Type B pancreatic cell (in vitro differentiated cells): ENCODE data around the gene INPP4A. TPM values are rescaled to one million over a fixed set of nuclear protein-coding genes. Genes with fewer than 3 reads are reported as not detected.

Experiments used
- DNase-seq: peaks from one replicate; pipeline ENCODE4 v3.0.0; 2021; ENCODE audit warnings: mixed read lengths; ENCODE audit not compliant: unreplicated experiment; ENCODE audit errors: extremely low spot score
- H3K27ac Mint-ChIP-seq: 2 replicates; pipeline ENCODE4 v1.8.0; 2021; ENCODE audit warnings: mild to moderate bottlenecking, mixed read lengths
- H3K27me3 Mint-ChIP-seq: 2 replicates; pipeline ENCODE4 v1.8.0; 2021; ENCODE audit warnings: mixed read lengths
- H3K36me3 Mint-ChIP-seq: 2 replicates; pipeline ENCODE4 v1.8.0; 2021; ENCODE audit warnings: mixed read lengths
- H3K4me1 Mint-ChIP-seq: one replicate; pipeline ENCODE4 v1.8.0; 2021; ENCODE audit warnings: mixed read lengths; ENCODE audit not compliant: unreplicated experiment
- H3K4me3 Mint-ChIP-seq: 2 replicates; pipeline ENCODE4 v1.8.0; 2021; ENCODE audit warnings: mild to moderate bottlenecking, mixed read lengths
- H3K9me3 Mint-ChIP-seq: 2 replicates; pipeline ENCODE4 v1.8.0; 2021; ENCODE audit warnings: mixed read lengths
- total RNA-seq: library from RNA; stranded (reverse); gene quantifications from 2 replicates; pipeline ENCODE4 v1.2.1, GENCODE V29; 2021; ENCODE audit warnings: low replicate concordance
- TF ChIP-seq, protein P1 (sequence below): fragments of 200-600 bp; sonication (generic); conservative IDR thresholded peaks from 2 replicates; pipeline ENCODE4 v1.5.0; 2021; ENCODE audit warnings: antibody characterized with exemption, mild to moderate bottlenecking

The INPP4A gene
- total RNA-seq, 1 donor from 2014 or later: 37.6 TPM

DNA sequence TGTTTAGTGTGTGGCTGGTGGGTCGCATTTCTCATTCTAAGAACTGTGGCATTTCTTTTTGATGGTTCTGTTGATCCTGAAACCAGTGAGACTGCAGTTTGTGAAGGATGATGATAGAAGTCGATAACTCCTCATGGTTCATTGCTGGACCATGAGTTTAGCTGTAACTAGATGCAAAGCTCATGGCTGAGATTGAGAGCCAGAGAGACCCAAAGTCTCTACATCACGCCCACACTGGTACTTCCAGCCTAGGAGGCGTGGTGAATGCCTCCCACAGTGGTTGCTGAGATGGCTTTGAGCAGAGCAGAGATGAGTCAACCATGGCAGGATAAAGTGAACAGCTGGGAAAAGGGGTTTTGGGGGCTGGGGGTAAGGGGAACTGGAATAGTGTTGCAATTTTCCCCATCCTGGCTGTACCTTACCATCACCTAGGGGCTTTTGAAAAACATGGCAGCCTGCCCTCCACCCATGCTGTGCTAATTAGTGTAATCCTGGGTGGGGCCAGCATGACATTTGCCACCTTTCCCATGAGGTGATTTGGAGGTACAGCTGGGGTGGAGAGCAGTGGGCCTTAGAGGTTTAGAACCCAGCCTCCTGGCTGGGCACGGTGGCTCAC is 24.1 kb downstream of the INPP4A start:
- no peak for DNase-seq
- Mint-ChIP-seq H3K27ac (no peak overlapping the region), H3K4me1 (peaks cover 26% of the 10 kb centered on the region), H3K36me3 (peaks cover 4% of the 10 kb centered on the region), H3K27me3 (no peaks in the 10 kb centered on the region), H3K4me3 (no peak overlapping the region), H3K9me3 (no peaks in the 10 kb centered on the region)
- TF ChIP-seq, protein P1, sequence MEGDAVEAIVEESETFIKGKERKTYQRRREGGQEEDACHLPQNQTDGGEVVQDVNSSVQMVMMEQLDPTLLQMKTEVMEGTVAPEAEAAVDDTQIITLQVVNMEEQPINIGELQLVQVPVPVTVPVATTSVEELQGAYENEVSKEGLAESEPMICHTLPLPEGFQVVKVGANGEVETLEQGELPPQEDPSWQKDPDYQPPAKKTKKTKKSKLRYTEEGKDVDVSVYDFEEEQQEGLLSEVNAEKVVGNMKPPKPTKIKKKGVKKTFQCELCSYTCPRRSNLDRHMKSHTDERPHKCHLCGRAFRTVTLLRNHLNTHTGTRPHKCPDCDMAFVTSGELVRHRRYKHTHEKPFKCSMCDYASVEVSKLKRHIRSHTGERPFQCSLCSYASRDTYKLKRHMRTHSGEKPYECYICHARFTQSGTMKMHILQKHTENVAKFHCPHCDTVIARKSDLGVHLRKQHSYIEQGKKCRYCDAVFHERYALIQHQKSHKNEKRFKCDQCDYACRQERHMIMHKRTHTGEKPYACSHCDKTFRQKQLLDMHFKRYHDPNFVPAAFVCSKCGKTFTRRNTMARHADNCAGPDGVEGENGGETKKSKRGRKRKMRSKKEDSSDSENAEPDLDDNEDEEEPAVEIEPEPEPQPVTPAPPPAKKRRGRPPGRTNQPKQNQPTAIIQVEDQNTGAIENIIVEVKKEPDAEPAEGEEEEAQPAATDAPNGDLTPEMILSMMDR: no peak

DNA sequence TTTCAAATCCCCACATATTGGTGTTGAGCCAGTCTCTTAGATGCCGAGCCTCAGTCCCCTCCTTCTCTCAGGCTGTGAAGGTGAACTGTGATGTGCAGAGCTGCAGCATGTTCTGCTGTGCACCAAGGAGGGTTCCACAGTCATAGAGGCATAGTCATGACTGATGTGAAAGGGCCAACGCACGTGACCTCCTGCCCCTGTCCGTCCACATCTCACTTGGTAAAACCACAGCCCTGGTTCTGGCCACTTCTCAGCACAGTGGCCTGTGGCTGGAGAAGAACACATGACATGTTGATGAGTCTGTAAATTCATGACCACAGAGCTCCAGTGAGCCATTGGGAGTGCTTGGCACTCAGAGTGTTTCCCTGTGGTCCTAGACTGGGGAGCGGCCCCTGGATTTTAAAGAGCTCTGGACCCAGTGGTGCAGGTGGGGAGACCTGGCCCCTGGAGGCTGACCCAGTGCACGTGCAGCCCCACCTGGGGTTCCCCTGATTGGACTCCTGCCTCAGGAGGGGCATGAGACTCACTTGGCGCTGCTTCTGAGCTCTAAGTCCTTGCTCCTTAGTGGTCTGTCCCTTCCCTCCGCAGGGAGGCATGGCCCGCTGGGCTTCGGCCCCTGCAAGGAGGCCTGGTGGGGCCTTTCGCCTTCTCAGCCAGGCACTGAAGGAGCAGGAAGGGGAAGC is 25.3 kb downstream of the INPP4A start:
- H3K4me3 Mint-ChIP-seq: no peak overlapping the region
- TF ChIP-seq, protein P1: no peak
- H3K36me3 Mint-ChIP-seq: peaks cover 4% of the 10 kb centered on the region
- no peak for DNase-seq
- H3K4me1 Mint-ChIP-seq: peaks cover 29% of the 10 kb centered on the region
- no peak overlapping the region for H3K27ac Mint-ChIP-seq
- H3K27me3 Mint-ChIP-seq: no peaks in the 10 kb centered on the region
- no peaks in the 10 kb centered on the region for H3K9me3 Mint-ChIP-seq

DNA sequence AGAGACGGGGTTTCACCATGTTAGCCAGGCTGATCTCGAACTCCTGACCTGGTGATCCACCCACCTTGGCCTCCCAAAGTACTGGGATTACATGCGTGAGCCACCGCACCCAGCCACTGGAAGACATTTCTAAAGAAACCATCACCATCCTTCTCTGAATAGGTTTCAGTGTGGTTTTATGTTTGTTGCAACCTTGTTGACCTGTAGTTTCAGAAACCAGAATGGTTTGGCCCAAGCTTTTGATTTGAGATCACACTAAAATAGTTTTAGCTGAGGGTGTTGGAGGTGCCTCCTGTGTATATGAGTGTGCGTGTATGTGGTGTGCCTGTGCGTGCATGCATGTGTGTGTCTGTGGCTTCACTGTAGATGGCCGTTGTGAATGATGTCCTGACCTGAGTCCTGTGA is 26.2 kb downstream of the INPP4A start:
- no peaks in the 10 kb centered on the region for H3K27me3 Mint-ChIP-seq
- DNase-seq: no peak
- H3K9me3 Mint-ChIP-seq: no peaks in the 10 kb centered on the region
- H3K27ac Mint-ChIP-seq: no peak overlapping the region
- H3K36me3 Mint-ChIP-seq: no peaks in the 10 kb centered on the region
- H3K4me1 Mint-ChIP-seq: peaks cover 28% of the 10 kb centered on the region
- TF ChIP-seq, protein P1: no peak
- no peak overlapping the region for H3K4me3 Mint-ChIP-seq

DNA sequence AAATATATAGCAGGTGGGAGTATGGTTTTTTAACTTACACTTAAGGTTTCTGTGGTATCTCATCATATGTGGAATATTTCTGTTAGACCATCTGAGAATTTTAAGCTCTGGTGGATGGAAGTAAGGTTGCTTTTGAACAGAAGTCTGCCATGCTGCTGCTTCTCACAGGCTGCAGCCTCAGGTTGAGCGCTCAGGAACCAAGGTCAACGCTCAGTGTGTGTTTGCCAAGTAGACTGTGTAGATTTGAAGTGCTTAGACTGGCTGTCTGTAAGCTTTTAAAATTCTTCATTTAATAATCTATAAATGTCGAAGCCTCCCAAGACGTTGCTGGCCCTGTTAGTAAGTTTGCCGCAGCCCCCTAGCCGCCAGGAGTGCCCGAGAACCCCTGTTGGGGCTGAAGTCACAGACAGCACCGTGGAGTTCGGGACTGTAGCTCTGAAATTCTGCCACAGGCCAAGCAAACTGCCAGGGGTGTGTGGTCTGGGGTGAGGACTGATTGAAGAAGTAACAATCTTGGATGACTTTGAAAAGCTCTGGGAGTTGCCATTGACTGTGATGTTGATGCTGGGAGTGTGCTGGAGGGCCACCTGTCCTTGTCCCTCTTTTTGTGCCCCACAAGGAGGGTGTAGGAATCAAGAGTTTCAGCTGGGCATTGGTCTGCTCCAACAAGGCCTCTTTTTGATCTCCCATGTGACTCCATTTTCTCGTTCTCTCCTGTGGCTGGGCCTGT is 26.9 kb downstream of the INPP4A start:
- no peaks in the 10 kb centered on the region for H3K9me3 Mint-ChIP-seq
- TF ChIP-seq, protein P1: no peak
- H3K27me3 Mint-ChIP-seq: no peaks in the 10 kb centered on the region
- DNase-seq: no peak
- peaks cover 22% of the 10 kb centered on the region for H3K4me1 Mint-ChIP-seq
- no peak overlapping the region for H3K27ac Mint-ChIP-seq
- no peaks in the 10 kb centered on the region for H3K36me3 Mint-ChIP-seq
- H3K4me3 Mint-ChIP-seq: no peak overlapping the region

DNA sequence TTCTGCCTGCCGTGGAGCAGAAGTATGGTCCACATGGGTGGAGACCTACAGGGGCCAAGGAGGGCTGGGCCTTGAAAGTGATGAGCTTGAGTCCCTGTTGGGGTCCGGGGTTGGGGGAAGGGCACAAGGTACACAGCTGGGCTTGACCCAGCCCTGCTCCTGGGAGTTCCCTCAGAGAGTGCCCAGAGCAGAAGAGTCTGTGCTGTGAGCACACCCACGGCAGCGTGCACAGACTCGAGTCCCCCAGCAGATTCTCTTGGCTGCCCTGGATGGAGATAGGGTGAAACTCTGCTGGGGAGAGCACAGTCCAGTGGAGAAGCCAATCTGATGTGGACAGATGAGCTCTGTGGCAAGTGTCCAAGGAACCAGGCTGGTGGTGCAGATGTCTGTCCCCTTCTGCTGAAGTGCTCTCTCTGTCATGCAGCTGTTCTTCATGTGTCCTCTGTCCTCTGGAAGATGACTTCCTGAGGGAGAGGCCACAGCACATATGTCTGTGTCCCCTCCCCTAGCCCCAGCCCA is 27.5 kb downstream of the INPP4A start:
- Mint-ChIP-seq H3K4me3 (no peak overlapping the region), H3K27me3 (no peaks in the 10 kb centered on the region), H3K9me3 (no peaks in the 10 kb centered on the region), H3K27ac (no peak overlapping the region), H3K36me3 (no peaks in the 10 kb centered on the region), H3K4me1 (peaks cover 22% of the 10 kb centered on the region)
- DNase-seq: no peak
- TF ChIP-seq, protein P1: no peak
